GM21786 (cell line): ENCODE results near the gene ARHGAP4.

ENCODE experiments used
- ATAC-seq: cut with Tn5 transposase; IDR thresholded peaks from one replicate; pipeline ENCODE4 v1.9.1; 2021; ENCODE audit not compliant: unreplicated experiment

ARHGAP4 gene

DNA sequence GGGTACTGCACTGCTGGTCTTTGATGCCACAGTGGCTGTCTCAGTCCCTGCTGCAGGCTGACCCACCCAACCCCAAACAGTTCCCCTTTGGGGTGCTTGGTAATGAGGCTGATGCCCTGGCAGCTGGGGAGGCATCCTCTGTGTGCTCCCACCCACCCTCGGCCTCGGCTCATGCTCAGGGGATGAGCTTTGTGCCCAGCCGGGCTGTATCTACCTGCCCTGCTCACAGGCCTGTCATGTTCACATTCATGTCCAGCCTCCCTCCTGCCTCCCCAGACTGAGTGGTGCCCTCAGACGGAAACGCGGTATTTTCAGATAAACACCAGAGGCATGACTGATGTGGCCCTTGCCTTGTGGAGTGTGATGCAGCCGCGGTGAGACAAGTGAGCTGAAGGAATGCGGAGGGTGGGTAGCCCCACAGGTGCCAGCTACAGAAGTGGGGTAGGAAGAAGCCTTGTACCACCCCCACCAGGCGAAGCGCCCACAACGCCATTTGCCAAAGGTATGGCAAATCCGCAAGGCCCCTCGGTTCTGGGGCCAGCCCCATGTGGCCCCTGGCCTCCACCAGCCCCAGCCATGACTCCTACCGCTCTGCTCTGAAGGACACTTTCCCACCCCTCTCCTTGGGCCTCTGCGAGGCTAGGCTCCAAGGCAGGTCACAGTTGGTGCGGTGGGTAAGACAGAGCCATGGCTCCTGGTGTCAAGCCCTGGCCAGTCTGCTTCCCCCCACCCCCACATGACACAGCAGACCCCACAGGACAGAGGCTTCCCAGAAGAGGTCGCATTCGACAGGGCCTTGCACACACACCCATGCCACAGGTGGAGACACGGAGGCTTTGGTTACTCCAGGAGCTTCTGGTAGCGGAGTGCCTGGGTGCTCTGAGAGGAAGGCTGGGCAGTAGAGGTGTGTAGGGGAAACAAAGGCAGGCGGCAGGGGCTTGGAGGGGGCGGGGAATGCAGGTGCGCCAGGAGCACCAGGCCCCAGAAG, 20.2 kb upstream of the ARHGAP4 start:
- ATAC-seq, result no peak

DNA sequence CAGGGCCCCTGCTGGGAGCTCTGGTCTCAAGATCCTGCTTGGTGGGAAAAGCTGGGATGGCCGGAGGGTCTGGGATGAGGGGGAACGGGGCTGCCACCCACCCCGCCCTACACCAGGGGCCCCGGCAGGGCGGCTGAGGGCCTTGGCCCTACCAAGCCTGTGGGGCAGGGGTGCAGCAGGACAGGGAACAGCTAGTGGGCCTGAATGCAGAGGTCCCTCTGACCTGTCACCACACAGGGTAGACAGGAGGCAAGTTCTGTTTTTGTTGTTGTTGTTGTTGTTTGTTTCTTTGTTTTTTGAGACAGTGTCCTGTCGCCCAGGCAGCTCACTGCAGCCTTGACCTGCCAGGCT, 18.7 kb upstream of the ARHGAP4 start:
- ATAC-seq, result no peak

- ATAC-seq, result no peak
These were observed 18.2 kb upstream of the ARHGAP4 start, which contains the start of gene RENBP for GRCh38 chrX:153944140-153944799. Gene RENBP, minus strand, starts transcription at chrX:153944643. Its CDS starts 33 bp downstream, at chrX:153944610.

DNA sequence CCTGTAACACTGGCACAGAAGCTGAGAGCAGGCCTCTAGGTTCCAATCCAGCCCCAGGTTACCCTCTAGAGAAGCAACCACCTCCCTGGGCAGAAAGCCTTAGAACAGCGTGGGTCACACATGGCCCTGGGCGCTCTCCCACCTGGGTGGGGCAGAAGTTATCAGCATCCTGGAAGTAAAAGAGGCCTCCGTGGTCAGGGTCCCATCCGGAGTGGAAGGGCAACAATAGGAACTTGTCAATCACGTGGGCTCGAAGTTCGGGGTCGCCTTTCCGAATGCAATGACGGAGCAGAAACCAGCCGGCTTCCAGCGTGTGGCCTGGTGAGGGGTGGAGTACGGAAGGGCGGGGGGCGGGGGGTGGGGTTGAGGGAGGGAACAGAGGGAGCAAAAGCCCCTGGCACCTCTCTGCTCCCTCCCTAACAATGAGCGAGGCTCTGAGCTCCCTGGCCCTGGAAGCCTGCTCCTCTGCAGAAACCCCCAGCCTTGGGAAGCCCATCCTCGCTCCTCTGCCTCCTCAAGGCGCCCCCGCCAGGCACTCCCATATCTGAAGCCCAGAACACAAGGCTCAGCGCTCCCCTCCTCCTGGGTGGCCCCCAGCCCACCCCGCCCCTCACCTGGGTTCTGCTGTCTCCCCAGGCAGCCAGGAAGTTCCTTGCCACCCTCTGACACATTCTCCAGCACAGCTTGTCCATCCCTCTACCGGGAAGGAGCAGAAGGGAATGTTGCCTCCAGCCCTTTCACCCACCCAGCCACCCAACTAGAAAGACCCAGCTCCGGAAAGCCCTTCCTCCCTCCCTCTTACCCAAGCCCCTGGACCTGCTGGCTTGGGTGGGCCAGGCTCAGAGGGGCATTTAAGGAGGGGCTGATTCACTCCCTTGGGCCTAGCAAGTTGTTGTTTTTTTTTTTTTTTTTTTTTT, 15.5 kb upstream of the ARHGAP4 start:
- no peak for ATAC-seq

DNA sequence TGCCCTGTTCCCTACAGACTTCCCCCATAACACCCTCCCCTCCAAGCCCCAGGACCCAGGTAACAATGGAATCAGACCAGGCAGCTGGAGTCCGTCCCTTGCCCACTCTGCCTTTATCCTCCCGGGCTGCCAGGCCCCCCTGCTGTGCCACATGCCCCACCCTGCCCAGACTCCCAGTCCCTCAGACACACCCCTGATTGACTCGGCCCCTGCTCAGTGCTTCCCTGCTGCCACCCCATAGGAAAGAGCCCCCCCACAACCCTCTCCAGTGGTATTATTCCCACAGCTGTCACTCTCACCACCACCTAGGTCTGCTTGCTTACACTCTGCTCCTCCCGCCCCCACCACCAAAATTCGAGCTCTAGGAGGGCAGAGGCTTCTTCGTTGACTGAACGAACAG, 13.5 kb upstream of the ARHGAP4 start:
- ATAC-seq, result no peak

GRCh38 chrX:153938226-153938786, 12.2 kb upstream of the ARHGAP4 start:
- ATAC-seq, result no peak

GRCh38 chrX:153937056-153937455, 11.0 kb upstream of the ARHGAP4 start:
- ATAC-seq, result no peak

DNA sequence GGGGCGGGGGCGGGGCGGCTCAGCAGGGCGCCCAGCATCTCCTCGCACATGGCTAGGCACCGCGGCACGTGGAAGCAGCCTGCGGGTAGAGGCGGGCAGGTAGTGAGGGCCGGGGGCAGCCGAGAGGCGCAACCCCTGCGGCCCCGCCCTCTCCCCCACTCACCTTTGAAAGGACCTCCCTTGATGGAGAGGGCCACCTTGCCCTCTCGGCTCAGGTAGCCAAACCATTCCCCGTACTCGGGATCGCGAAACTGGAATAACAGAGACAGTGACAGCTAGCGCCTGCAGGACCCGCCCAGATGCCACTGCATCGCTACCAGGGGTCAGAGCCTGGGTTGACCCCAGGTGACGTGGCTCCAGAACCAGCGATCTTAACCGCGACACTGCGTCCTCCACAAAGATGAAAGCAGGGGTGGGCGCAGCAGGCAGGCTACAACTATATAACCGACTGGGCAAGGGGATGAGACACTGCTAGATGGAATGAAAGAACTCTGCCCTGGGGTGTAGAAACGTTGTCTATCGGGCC, 9.3 kb upstream of the ARHGAP4 start:
- ATAC-seq, result no peak

- ATAC-seq, result peak; percentile 89
These were observed 8.8 kb upstream of the ARHGAP4 start, which contains the start of gene NAA10 for GRCh38 chrX:153934762-153935325. Gene NAA10, minus strand, starts transcription at chrX:153935037. Its CDS starts 133 bp downstream, at chrX:153934904.

GRCh38 chrX:153934148-153934761, 8.2 kb upstream of the ARHGAP4 start:
- ATAC-seq, result peak; percentile 1

DNA sequence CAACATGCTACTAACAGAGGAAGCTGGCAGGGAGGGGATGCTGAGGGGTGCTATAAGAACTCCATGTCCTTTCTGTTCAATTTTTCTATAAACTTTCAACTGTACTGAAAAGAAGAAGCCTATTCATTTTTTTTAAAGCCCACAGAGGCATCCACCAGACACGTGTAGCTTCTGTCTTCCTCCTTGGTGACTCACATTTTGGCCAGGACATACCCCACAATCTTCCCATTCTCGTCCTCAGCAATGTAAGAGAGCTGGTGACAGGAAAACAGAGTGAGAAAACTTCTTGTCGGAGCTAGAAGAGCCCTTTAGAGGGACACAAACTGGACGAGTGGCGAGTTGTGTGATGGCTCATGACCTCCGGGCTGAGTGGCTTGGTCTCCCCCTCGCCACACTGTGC, 7.7 kb upstream of the ARHGAP4 start:
- ATAC-seq, result no peak

DNA sequence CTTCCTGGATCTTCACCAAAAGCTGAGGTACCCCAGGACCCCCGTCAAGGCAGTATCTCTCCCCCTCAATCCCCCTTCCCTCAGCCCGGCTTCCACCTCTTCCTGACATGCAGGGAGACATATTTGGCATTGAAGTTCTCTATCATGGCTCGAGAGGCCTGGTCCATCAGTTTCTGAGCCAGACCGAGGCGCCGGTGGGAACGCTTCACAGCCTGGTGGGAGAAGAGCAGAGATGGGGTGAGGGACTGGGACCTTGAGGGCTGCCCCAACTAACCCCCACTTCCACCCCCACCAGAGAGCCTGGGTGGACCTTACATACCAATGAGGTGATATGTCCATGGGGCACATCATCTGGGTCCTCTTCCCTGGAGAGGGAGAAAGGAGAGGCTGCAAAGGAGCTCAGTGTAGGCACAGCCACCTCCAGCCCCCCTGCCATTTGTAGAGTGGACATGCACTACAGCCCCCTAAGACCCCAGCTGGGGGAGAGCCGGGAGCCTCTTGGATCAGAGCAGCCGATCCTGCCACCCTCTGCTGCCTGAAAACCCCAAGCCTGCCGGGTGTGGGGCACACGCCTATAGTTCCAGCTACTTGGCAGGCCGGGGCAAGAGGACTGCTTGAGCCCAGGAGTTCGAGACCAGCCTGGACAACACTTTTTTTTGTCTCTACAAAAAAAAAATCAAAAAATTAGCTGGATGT, 6.3 kb upstream of the ARHGAP4 start:
- ATAC-seq, result no peak

DNA sequence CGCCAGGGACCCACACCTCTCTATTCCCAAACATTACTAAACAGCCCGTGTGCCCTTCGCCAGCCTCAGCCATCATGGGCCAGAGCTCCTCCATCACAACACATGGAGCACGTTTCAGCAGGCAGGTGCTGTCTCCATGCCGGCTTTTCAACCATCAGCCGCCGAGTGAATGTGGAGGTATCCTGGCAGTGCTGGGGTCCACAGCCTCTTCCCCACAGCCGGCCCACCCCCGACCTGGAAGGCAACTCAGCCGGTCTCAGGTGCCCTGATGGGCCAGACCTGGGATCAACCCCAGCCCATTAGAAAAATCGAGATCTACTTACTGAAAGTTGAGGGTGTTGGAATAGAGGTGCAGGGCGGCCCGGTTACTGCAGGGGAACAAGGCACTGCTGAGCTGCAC, 5.7 kb upstream of the ARHGAP4 start:
- ATAC-seq, result no peak

GRCh38 chrX:153931151-153931550, 5.1 kb upstream of the ARHGAP4 start:
- ATAC-seq, result no peak

- no peak for ATAC-seq
These were observed 4.2 kb upstream of the ARHGAP4 start for GRCh38 chrX:153930011-153930910.

DNA sequence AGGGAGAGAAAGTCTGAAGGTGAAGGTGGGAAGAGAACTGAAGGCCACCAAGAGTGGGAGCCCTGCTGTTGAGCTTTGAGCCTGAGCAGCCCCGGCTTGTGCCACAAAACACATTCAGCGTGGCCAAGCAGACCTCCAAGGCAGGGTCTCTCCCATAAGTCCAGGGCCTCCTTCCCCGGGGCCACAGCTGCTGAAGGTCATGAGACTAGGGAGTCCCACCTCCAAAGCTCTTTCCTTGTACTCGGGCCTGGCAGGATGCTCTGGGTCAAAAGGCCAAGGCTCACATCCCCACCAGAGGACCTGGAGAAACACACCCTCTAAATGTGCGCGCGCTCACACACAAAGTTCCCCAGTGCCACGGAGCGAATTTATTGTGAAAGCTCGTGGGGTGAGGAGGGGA, 3.5 kb upstream of the ARHGAP4 start:
- no peak for ATAC-seq

DNA sequence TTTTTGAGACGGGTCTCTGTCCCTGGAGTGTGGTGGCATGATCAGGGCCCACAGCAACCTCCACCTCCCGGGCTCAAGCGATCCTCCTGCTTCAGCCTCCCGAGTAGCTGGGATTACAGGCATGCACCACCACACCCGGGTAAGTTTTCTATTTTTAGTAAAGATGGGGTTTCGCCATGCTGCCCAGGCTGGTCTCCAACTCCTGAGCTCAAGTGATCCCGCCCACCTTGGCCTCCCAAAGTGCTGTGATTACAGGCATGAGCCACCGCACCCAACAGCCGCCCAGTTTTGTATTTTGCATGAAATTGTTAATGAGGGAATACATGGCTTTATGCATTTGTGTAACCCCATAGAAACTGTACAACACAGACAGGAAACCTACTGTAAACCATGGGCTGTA, 2.8 kb upstream of the ARHGAP4 start:
- ATAC-seq, result no peak
